ENCODE results near the gene GINS1.
A peak's percentile ranks its signal among the peaks of the same experiment; 100 is the strongest.
"Not testable (repeated sequence)": the region's sequence is repeated elsewhere in the genome, so short reads cannot be mapped to it uniquely, and the experiment has no call there.

GINS1 gene

GRCh38 chr20:25389401-25389857 lies 18.0 kb upstream of the GINS1 start:
- FAIRE-seq (no peak), DNase-seq (ENCODE audit: insufficient read length, low spot score) (no peak)

GRCh38 chr20:25389858-25390537 lies 17.5 kb upstream of the GINS1 start:
- DNase-seq (ENCODE audit: insufficient read length, low spot score) (no peak), FAIRE-seq (no peak)

- peak; percentile 67 for FAIRE-seq
- peak; percentile 90 for DNase-seq (ENCODE audit: insufficient read length, low spot score)
Observed at GRCh38 chr20:25390538-25391528, 16.6 kb upstream of the GINS1 start, which contains the start of gene ABHD12. ABHD12 (minus strand) TSS chr20:25390835; CDS start chr20:25390703, 132 bp downstream.

- FAIRE-seq, result no peak
Observed at GRCh38 chr20:25394276-25394675, 13.2 kb upstream of the GINS1 start.

GRCh38 chr20:25394996-25395395 lies 12.5 kb upstream of the GINS1 start:
- DNase-seq (ENCODE audit: insufficient read length, low spot score), result no peak
- FAIRE-seq, result no peak

More at GRCh38 chr20:25394276-25394675, 13.2 kb upstream of the GINS1 start:
- DNase-seq (ENCODE audit: insufficient read length, low spot score), result no peak

- FAIRE-seq (no peak), DNase-seq (ENCODE audit: insufficient read length, low spot score) (no peak)
Observed at GRCh38 chr20:25397096-25397495, 10.4 kb upstream of the GINS1 start.

GRCh38 chr20:25397821-25398220 lies 9.7 kb upstream of the GINS1 start:
- FAIRE-seq (no peak), DNase-seq (ENCODE audit: insufficient read length, low spot score) (no peak)

GRCh38 chr20:25398376-25399036 lies 9.0 kb upstream of the GINS1 start:
- DNase-seq (ENCODE audit: insufficient read length, low spot score), result no peak

GRCh38 chr20:25399037-25399430 lies 8.4 kb upstream of the GINS1 start:
- FAIRE-seq (no peak), DNase-seq (ENCODE audit: insufficient read length, low spot score) (peak; percentile 65)

More at GRCh38 chr20:25398376-25399036, 9.0 kb upstream of the GINS1 start:
- no peak for FAIRE-seq

- FAIRE-seq, result not testable (repeated sequence)
Observed at GRCh38 chr20:25400291-25400732, 7.2 kb upstream of the GINS1 start.

GRCh38 chr20:25402583-25402982 lies 4.9 kb upstream of the GINS1 start:
- no peak for FAIRE-seq
- no peak for DNase-seq (ENCODE audit: insufficient read length, low spot score)

More at GRCh38 chr20:25400291-25400732, 7.2 kb upstream of the GINS1 start:
- DNase-seq (ENCODE audit: insufficient read length, low spot score), result not testable (repeated sequence)

- DNase-seq (ENCODE audit: insufficient read length, low spot score) (no peak), FAIRE-seq (no peak)
Observed at GRCh38 chr20:25408170-25408547, 686 bp downstream of the GINS1 start.

- FAIRE-seq, result no peak
- no peak for DNase-seq (ENCODE audit: insufficient read length, low spot score)
Observed at GRCh38 chr20:25408890-25409289, 1.4 kb downstream of the GINS1 start.

GRCh38 chr20:25418776-25419175 lies 11.3 kb downstream of the GINS1 start:
- DNase-seq (ENCODE audit: insufficient read length, low spot score), result no peak
- no peak for FAIRE-seq

GRCh38 chr20:25421102-25421501 lies 13.6 kb downstream of the GINS1 start:
- DNase-seq (ENCODE audit: insufficient read length, low spot score), result no peak
- FAIRE-seq, result no peak

- DNase-seq (ENCODE audit: insufficient read length, low spot score) (no peak), FAIRE-seq (no peak)
Observed at GRCh38 chr20:25422032-25422431, 14.6 kb downstream of the GINS1 start.

GRCh38 chr20:25424536-25424935 lies 17.1 kb downstream of the GINS1 start:
- FAIRE-seq (no peak), DNase-seq (ENCODE audit: insufficient read length, low spot score) (no peak)

GRCh38 chr20:25437153-25437581 lies 29.7 kb downstream of the GINS1 start:
- FAIRE-seq, result no peak
- no peak for DNase-seq (ENCODE audit: insufficient read length, low spot score)

- no peak for DNase-seq (ENCODE audit: insufficient read length, low spot score)
- no peak for FAIRE-seq
Observed at GRCh38 chr20:25439328-25439727, 31.9 kb downstream of the GINS1 start.

- no peak for DNase-seq (ENCODE audit: insufficient read length, low spot score)
- no peak for FAIRE-seq
Observed at GRCh38 chr20:25444556-25444955, 37.1 kb downstream of the GINS1 start.

- DNase-seq (ENCODE audit: insufficient read length, low spot score) (no peak), FAIRE-seq (no peak)
Observed at GRCh38 chr20:25447671-25448070, 40.2 kb downstream of the GINS1 start.

Data from HTR-8/SVneo (cell line).